ENCODE measurements around the gene COA3.
"Not testable (repeated sequence)": the region's sequence is repeated elsewhere in the genome, so short reads cannot be mapped to it uniquely, and the experiment has no call there.

COA3 gene

GRCh38 chr17:42773290-42774035 is 25.0 kb downstream of the COA3 start, which contains the start of gene VPS25:
Gene VPS25 (plus strand): TSS chr17:42773449. CDS start chr17:42773476, 27 bp downstream.
- TF ChIP-seq, protein P1, sequence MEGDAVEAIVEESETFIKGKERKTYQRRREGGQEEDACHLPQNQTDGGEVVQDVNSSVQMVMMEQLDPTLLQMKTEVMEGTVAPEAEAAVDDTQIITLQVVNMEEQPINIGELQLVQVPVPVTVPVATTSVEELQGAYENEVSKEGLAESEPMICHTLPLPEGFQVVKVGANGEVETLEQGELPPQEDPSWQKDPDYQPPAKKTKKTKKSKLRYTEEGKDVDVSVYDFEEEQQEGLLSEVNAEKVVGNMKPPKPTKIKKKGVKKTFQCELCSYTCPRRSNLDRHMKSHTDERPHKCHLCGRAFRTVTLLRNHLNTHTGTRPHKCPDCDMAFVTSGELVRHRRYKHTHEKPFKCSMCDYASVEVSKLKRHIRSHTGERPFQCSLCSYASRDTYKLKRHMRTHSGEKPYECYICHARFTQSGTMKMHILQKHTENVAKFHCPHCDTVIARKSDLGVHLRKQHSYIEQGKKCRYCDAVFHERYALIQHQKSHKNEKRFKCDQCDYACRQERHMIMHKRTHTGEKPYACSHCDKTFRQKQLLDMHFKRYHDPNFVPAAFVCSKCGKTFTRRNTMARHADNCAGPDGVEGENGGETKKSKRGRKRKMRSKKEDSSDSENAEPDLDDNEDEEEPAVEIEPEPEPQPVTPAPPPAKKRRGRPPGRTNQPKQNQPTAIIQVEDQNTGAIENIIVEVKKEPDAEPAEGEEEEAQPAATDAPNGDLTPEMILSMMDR (IDR thresholded peaks at IDR 0.05): no peak
- intact Hi-C loops (cut with DNase I; ENCODE audit: low total_unique reads): no loop called here
- DNase-seq: peak; percentile 70 to 86
- Histone ChIP-seq H3K4me3 (peak within 1 kb of the TSS; percentile 62 to 66), H3K36me3 (peaks cover 30 to 38% (median 36%) of the 10 kb centered on the region in 3 donors), H3K9me3 (no peaks in the 10 kb centered on the region), H3K4me1 (peaks cover 0 to 17% (median 9%) of the 10 kb centered on the region in 4 donors), H3K27me3 (no peaks in the 10 kb centered on the region), H3K27ac (peak within 1 kb of the TSS; percentile 70 to 76)

- Histone ChIP-seq H3K9me3 (no peaks in the 10 kb centered on the region), H3K4me1 (peaks cover 0 to 17% (median 9%) of the 10 kb centered on the region in 4 donors), H3K27me3 (no peaks in the 10 kb centered on the region), H3K4me3 (peak overlapping the region; percentile 62 to 66), H3K36me3 (peaks cover 24 to 32% (median 30%) of the 10 kb centered on the region in 3 donors), H3K27ac (peak overlapping the region; percentile 70 to 76)
- intact Hi-C loops (cut with DNase I; ENCODE audit: low total_unique reads): no loop called here
- DNase-seq: no peak
- TF ChIP-seq, protein P1 (IDR thresholded peaks at IDR 0.05): no peak
Measured at GRCh38 chr17:42772945-42773289, 25.6 kb downstream of the COA3 start.

- intact Hi-C loops (cut with DNase I; ENCODE audit: low total_unique reads): loop anchor here (10.0 kb wide), 1 partner anchor 185 kb away; no protein-coding TSS in a partner anchor
- H3K4me3 ChIP-seq, H3K27me3 ChIP-seq, H3K27ac ChIP-seq, H3K9me3 ChIP-seq, DNase-seq, H3K36me3 ChIP-seq: not testable (repeated sequence)
- peaks cover 0 to 17% (median 9%) of the 10 kb centered on the region in 4 donors for H3K4me1 ChIP-seq
Measured at GRCh38 chr17:42769964-42770363, 28.5 kb downstream of the COA3 start.

GRCh38 chr17:42768006-42768405 is 30.5 kb downstream of the COA3 start:
- H3K36me3 ChIP-seq, H3K4me1 ChIP-seq, H3K27ac ChIP-seq, H3K9me3 ChIP-seq, H3K4me3 ChIP-seq, DNase-seq: not testable (repeated sequence)
- peaks cover 0 to 13% of the 10 kb centered on the region in 2 donors for H3K27me3 ChIP-seq
- intact Hi-C loops (cut with DNase I; ENCODE audit: low total_unique reads): loop anchor here (10.0 kb wide), 1 partner anchor 183 kb away; no protein-coding TSS in a partner anchor

GRCh38 chr17:42767512-42767911 is 31.0 kb downstream of the COA3 start:
- no peak for DNase-seq
- Histone ChIP-seq H3K4me3 (no peak overlapping the region), H3K9me3 (no peaks in the 10 kb centered on the region), H3K4me1 (peaks cover 0 to 3% (median 0%) of the 10 kb centered on the region in 4 donors), H3K27ac (no peak overlapping the region), H3K27me3 (peaks cover 0 to 18% of the 10 kb centered on the region in 2 donors), H3K36me3 (no peaks in the 10 kb centered on the region)
- TF ChIP-seq, protein P1 (IDR thresholded peaks at IDR 0.05): no peak
- intact Hi-C loops (cut with DNase I; ENCODE audit: low total_unique reads): loop anchor here (10.0 kb wide), 1 partner anchor 183 kb away; no protein-coding TSS in a partner anchor

DNA sequence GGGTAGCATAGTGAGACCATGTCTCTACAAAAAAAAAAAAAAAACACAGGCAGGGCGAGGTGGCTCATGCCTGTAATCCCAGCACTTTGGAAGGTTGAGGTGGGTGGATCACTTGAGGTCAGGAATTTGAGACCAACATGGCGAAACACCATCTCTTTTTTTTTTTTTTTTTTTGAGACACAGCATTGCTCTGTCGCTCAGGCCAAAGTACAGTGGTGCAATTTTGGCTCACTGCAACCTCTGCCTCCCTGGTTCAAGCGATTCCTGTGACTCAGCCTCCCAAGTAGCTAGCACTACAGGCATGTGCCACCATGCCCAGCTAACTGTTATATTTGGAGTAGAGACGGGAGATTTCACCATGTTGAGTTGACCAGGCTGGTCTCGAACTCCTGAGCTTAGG is 32.4 kb downstream of the COA3 start:
- intact Hi-C loops (cut with DNase I; ENCODE audit: low total_unique reads): loop anchor here (10.0 kb wide), 1 partner anchor 181 kb away; no protein-coding TSS in a partner anchor
- peaks cover 0 to 7% (median 7%) of the 10 kb centered on the region in 4 donors for H3K4me1 ChIP-seq
- peaks cover 0 to 32% of the 10 kb centered on the region in 2 donors for H3K27me3 ChIP-seq
- TF ChIP-seq, protein P1 (IDR thresholded peaks at IDR 0.05): no peak
- H3K9me3 ChIP-seq: no peaks in the 10 kb centered on the region
- no peaks in the 10 kb centered on the region for H3K36me3 ChIP-seq
- H3K27ac ChIP-seq: no peak overlapping the region
- H3K4me3 ChIP-seq: no peak overlapping the region
- DNase-seq: no peak
